Measurements from ENCODE around the gene MCCD1. TPM values are rescaled to one million over a fixed set of nuclear protein-coding genes. Genes with fewer than 3 reads are reported as not detected.

MCCD1 gene
- total RNA-seq, 4 donors from 2014 or later, result not detected

DNA sequence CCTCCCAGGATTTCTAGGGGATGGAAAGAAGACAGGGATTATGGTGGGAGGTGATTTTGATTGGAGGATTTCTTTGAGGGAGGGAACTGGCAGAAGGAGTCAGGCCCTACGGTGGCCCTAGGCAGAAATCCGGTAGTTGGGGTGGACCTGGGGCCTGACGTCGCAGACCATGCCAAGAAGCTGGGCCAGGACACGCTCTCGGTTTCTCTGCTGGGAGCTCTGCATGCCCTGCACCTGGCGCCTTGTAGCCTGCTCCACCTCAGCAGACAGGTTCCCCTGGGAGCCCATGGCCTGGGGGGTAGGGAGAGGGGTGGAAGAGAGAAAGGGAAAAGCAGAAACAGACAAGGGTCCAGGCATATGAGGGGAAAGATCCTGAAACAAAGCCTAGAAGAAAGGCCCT, 16.5 kb downstream of the MCCD1 start:
- peaks cover 0 to 46% (median 20%) of the 10 kb centered on the region in 4 donors for H3K4me1 ChIP-seq
- TF ChIP-seq, protein P1, sequence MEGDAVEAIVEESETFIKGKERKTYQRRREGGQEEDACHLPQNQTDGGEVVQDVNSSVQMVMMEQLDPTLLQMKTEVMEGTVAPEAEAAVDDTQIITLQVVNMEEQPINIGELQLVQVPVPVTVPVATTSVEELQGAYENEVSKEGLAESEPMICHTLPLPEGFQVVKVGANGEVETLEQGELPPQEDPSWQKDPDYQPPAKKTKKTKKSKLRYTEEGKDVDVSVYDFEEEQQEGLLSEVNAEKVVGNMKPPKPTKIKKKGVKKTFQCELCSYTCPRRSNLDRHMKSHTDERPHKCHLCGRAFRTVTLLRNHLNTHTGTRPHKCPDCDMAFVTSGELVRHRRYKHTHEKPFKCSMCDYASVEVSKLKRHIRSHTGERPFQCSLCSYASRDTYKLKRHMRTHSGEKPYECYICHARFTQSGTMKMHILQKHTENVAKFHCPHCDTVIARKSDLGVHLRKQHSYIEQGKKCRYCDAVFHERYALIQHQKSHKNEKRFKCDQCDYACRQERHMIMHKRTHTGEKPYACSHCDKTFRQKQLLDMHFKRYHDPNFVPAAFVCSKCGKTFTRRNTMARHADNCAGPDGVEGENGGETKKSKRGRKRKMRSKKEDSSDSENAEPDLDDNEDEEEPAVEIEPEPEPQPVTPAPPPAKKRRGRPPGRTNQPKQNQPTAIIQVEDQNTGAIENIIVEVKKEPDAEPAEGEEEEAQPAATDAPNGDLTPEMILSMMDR (IDR thresholded peaks at IDR 0.05), result no peak
- TF ChIP-seq EP300 (IDR thresholded peaks at IDR 0.05) (no peak), POLR2A (IDR thresholded peaks at IDR 0.05) (no peak)
- H3K36me3 ChIP-seq, result peaks cover 0 to 17% (median 3%) of the 10 kb centered on the region in 3 donors
- DNase-seq (ENCODE audit: low spot score in 2 of 2), result no peak
- no peak overlapping the region for H3K4me3 ChIP-seq
- 71 to 76% methylated on average over 7 of the region's 7 CpGs for WGBS, 2 donors
- H3K27me3 ChIP-seq, result no peaks in the 10 kb centered on the region
- no peaks in the 10 kb centered on the region for H3K9me3 ChIP-seq
- no peak overlapping the region for H3K27ac ChIP-seq

DNA sequence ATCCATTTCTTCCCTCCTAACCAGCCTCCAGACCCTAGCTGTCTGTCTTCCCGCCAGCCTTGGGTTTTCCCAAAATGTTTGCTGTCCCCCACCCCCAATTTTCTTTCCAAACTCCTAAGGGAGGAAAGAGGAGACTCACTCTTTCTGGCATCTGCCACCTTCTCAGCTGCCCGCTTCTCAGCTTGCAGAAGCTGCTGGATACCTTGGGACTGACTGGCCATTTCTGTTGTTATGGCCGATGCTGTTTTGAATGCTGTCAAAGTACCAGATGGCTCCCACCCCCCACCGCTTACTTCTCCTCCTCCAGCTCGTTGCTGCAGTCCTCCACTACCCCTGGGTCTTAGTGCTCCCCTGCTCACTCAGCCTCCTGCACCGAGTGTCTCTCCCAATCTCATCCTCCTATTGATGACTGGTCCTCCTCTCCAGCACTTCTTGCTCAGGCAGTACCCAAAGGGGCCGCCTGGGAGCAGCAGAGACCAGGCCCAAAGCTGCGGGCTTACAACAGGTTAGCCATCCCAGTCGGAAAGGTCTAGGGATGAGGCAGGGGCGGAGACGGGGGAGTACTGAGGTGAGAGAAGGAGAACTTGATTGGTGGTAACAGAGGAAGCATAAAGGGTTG, 17.7 kb downstream of the MCCD1 start, which contains the start of gene ATP6V1G2:
Gene ATP6V1G2 (minus strand): TSS at position 270 of the 619 bp plus-strand sequence. CDS start 49 bp downstream, at position 221.
- Histone ChIP-seq H3K27me3 (no peaks in the 10 kb centered on the region), H3K9me3 (no peaks in the 10 kb centered on the region), H3K36me3 (peaks cover 0 to 28% (median 3%) of the 10 kb centered on the region in 3 donors), H3K27ac (peak within 1 kb of the TSS; percentile 85 to 92 (median 88)), H3K4me1 (peaks cover 0 to 44% (median 19%) of the 10 kb centered on the region in 4 donors), H3K4me3 (peak within 1 kb of the TSS; percentile 34 to 50 (median 34))
- WGBS, 2 donors, result 7 to 8% methylated on average over 11 of the region's 11 CpGs
- peak in 1 of 2 donors; percentile 38 for TF ChIP-seq EP300 (IDR thresholded peaks at IDR 0.05)
- no peak for TF ChIP-seq POLR2A (IDR thresholded peaks at IDR 0.05)
- TF ChIP-seq, protein P1 (IDR thresholded peaks at IDR 0.05), result peak; percentile 95 to 98 (median 96)
- peak; percentile 82 to 94 for DNase-seq (ENCODE audit: low spot score in 2 of 2)

DNA sequence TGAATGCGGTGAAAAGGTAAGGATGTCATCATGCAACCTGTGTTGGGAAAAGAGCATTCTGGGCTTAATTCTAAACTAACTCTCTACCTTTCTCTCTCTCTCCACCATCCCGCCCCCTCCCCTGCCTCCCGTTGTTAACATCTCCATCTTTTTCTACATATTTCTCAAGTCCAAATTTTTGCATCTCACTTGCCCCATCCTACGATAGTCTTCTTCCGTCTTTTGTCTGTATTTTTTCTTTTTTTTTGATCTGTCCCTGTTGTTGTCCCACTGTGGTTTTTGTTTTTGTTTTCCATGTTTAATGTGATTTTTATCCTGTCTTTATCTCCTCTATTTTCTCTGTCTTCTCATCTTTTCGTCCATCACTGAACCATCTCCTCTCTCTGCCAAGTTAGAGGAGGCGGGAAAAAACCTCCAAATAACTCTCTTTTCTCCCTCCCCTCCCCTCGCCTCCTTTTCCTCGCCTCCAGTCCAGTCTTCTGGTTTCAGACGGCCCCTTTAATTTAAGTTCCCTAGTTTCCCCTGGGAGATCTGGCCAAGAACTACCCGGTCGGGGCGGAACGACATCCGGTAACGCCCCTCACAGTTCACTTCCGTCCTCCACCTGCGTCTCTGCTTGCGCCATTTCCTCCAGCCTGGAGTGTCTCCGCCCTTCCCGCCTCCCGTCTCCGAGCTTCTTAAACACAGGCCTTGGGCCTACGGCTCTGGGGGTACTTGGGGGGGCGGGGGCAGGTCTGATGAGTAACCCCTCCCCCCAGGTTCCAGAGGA, 18.4 kb downstream of the MCCD1 start, which contains the start of gene NFKBIL1:
Gene NFKBIL1 (plus strand): TSS at position 651 of the 769 bp plus-strand sequence. CDS start 87 bp downstream, at position 738.
- DNase-seq (ENCODE audit: low spot score in 2 of 2), result peak; percentile 93 to 94
- no peaks in the 10 kb centered on the region for H3K27me3 ChIP-seq
- H3K27ac ChIP-seq, result peak within 1 kb of the TSS; percentile 85 to 92 (median 88)
- peaks cover 0 to 44% (median 19%) of the 10 kb centered on the region in 4 donors for H3K4me1 ChIP-seq
- TF ChIP-seq POLR2A (IDR thresholded peaks at IDR 0.05), result peak in 1 of 2 donors; percentile 74
- peak; percentile 93 to 96 for TF ChIP-seq EP300 (IDR thresholded peaks at IDR 0.05)
- TF ChIP-seq, protein P1 (IDR thresholded peaks at IDR 0.05), result peak in 2 of 5 experiments; percentile 8 to 15
- WGBS, 2 donors, result 0 to 1% methylated on average over 25 of the region's 25 CpGs
- peaks cover 0 to 35% (median 3%) of the 10 kb centered on the region in 3 donors for H3K36me3 ChIP-seq
- H3K4me3 ChIP-seq, result peak within 1 kb of the TSS; percentile 34 to 50 (median 34)
- no peaks in the 10 kb centered on the region for H3K9me3 ChIP-seq

DNA sequence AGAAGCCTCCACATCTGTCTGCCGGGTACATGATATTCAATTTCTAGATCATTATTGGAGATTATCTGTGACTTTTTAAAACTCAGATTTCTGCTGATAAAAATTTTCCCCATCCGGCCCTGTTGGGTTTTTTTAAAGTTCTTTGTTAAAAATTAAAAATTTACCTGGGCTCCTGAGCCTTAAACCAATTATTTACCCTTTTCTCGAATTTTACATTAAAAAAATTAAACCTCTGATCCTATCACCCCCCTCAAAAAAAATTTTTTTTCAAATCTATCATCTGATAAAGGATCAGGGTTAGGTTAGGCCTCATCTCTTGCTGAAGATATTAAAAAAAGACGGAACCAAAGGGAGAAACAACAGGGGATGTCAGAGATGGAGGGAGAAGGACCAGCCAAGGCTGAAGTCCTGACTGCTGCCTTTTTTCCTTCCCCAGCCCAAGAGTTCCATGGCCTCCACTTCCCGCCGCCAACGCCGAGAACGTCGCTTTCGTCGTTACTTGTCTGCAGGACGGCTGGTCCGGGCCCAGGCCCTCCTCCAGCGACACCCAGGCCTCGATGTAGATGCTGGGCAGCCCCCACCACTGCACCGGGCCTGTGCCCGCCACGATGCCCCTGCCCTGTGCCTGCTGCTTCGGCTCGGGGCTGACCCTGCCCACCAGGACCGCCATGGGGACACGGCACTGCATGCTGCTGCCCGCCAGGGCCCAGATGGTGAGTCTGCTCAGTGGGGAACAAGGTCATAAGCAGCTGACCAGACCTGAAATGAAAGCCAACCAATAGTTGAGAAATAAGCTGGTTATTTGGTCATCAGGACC, 19.2 kb downstream of the MCCD1 start:
- no peak for DNase-seq (ENCODE audit: low spot score in 2 of 2)
- no peaks in the 10 kb centered on the region for H3K9me3 ChIP-seq
- H3K4me3 ChIP-seq, result peak overlapping the region; percentile 34 to 50 (median 34)
- peaks cover 0 to 39% (median 14%) of the 10 kb centered on the region in 4 donors for H3K4me1 ChIP-seq
- no peak for TF ChIP-seq POLR2A (IDR thresholded peaks at IDR 0.05)
- TF ChIP-seq, protein P1 (IDR thresholded peaks at IDR 0.05), result no peak
- peak in 1 of 2 donors; percentile 13 for TF ChIP-seq EP300 (IDR thresholded peaks at IDR 0.05)
- H3K36me3 ChIP-seq, result peaks cover 0 to 40% (median 3%) of the 10 kb centered on the region in 3 donors
- peak overlapping the region; percentile 85 to 92 (median 88) for H3K27ac ChIP-seq
- 76 to 77% methylated on average over 24 of the region's 24 CpGs for WGBS, 2 donors
- H3K27me3 ChIP-seq, result no peaks in the 10 kb centered on the region
